HK-2 (cell line): ENCODE measurements around the gene RPL4.

Experiments
- DNase-seq: peaks from one replicate; pipeline ENCODE4 v3.0.0-alpha.2; 2018; ENCODE audit not compliant: unreplicated experiment

Gene RPL4

DNA sequence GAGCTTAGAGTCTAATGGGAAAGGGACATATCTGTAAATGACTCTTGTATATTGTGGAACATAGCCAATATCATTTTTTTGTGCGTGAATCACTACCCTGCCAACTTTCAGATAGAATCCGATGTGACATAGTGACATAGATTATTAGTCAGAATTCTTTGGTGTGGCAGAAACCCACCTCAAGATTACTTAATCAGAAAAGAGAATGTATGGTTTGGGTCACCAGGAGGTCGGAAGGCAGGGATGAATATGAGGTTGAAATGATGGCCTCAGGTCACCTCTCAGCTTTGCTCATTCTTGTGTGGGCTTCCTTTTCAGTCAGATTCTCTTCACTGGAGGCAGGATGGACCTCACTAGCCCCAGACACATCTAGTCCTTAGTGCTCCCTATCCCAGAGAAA is 48.4 kb downstream of the RPL4 start:
- DNase-seq: no peak

DNA sequence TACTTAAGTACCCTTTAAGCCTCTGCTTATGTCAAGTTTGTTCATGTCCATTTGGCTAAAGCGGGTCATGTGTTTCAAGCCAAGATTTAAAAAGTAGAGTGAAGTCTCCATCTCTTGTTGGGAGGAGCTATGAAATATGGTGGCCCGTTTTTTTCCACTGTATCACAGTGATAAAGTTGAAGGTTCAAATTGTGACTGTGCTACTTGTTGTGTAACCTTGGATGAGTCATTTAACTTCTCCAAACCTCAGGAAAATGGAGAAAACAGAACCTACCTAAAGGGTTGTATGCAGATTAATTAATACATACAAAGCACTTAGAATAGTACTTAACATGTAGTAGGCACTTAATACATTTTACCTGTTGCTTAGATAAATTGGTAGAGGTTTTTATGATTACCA is 50.5 kb downstream of the RPL4 start:
- no peak for DNase-seq

DNA sequence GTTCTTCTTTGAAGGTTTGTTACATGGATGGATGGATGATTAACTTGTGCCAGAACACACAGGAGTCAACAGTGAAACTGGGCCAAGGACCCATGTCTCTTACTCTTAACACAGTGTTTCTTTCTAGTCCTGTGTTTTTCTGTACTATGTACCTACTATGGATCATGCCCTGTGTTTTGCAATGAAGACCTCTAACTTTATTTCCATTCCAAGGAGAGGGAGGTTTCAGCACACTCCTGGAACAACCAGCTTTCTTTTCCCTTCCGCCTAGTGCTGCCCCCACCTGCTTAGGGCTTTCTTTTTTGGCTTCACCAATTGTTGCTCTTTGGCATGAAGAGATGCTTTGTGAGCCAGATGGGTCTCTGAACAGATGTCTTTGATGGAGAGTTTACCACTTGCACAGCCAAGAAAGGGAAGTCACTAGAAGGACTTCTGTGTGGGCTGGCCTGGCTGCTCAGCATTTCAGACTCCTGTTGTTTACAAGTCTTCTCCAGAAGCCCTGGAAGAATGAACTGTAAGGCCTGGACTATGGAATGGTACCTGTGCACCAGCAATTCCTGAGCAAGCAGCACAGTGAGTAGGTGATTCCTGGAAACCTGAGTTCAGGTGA is 51.6 kb downstream of the RPL4 start:
- DNase-seq: no peak

DNA sequence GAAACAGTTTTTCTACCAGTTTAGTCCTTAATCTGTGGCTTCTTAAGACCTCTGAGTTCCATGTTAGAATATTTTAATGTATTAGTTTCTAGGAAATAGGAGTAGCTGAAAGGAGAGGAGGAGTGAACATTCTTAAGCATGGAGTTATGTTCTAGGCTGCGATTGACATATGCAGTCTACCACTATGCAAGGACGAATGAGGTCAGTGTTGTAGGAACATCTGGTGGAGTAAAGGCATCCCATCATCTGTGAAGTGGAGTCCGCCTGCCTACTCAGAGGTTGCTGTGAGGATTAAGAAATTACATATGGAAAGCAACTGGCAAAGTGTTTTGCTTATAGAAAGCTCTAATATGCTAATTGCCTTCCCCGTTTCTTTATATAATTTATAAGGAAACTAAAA is 52.2 kb downstream of the RPL4 start:
- DNase-seq: no peak
